Dendritic cell treated with granulocyte-macrophage colony-stimulating factor and Interleukin-4, amounts not matched to agents 40 ng/mL and 50 ng/mL, for 4 days (primary cell): ENCODE results near the gene BLTP3B.

Experiments used
- H3K27ac Mint-ChIP-seq: one replicate; pipeline ENCODE4 v1.8.0; 2022; ENCODE audit warnings: mild to moderate bottlenecking, mixed read lengths
- H3K27me3 Mint-ChIP-seq: one replicate; pipeline ENCODE4 v1.8.0; 2022; ENCODE audit warnings: mild to moderate bottlenecking, mixed read lengths
- H3K36me3 Mint-ChIP-seq: one replicate; pipeline ENCODE4 v1.8.0; 2022; ENCODE audit warnings: low read depth, mixed read lengths
- H3K4me1 Mint-ChIP-seq: one replicate; pipeline ENCODE4 v1.8.0; 2022; ENCODE audit warnings: low read depth, mixed read lengths
- H3K4me3 Mint-ChIP-seq: one replicate; pipeline ENCODE4 v1.8.0; 2022; ENCODE audit warnings: mild to moderate bottlenecking, moderate library complexity, mixed read lengths
- H3K9me3 Mint-ChIP-seq: one replicate; pipeline ENCODE4 v1.8.0; 2022; ENCODE audit warnings: mixed read lengths
- intact Hi-C: fragments of 100-400 bp; cut with micrococcal nuclease; formaldehyde crosslinking; loops from one replicate; pipeline ENCODE4 v1.15.0; 2022

The BLTP3B gene

DNA sequence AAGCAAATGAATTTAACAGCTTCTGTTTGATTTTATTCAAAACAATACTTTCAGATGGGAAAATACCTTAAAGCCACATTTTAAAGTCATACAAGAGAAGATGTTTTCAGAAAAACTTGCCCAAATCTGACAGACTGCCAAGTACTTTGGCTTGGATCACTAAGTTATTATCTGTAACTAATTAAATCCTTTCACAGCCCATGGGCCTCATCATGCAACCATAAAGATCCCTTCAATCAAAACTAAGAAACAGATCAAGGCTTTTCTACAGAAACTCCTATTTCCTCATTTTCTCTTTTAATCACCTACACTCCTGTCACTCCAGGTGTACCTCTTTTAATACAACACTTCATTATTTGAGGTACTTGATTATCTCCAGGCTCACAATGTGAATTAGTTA lies 28.1 kb downstream of the BLTP3B start:
- H3K27me3 Mint-ChIP-seq = no peaks in the 10 kb centered on the region
- no peak overlapping the region for H3K4me3 Mint-ChIP-seq
- H3K4me1 Mint-ChIP-seq = peaks cover 38% of the 10 kb centered on the region
- intact Hi-C loops = no loop called here
- no peaks in the 10 kb centered on the region for H3K9me3 Mint-ChIP-seq
- H3K27ac Mint-ChIP-seq = no peak overlapping the region
- H3K36me3 Mint-ChIP-seq = peaks cover 20% of the 10 kb centered on the region

- intact Hi-C loops = no loop called here
- Mint-ChIP-seq H3K27me3 (no peaks in the 10 kb centered on the region), H3K4me1 (peaks cover 23% of the 10 kb centered on the region), H3K9me3 (peaks cover 10% of the 10 kb centered on the region), H3K27ac (no peak overlapping the region), H3K4me3 (no peak overlapping the region), H3K36me3 (peaks cover 53% of the 10 kb centered on the region)
Observed at GRCh38 chr12:100110276-100110675, 32.4 kb downstream of the BLTP3B start.

DNA sequence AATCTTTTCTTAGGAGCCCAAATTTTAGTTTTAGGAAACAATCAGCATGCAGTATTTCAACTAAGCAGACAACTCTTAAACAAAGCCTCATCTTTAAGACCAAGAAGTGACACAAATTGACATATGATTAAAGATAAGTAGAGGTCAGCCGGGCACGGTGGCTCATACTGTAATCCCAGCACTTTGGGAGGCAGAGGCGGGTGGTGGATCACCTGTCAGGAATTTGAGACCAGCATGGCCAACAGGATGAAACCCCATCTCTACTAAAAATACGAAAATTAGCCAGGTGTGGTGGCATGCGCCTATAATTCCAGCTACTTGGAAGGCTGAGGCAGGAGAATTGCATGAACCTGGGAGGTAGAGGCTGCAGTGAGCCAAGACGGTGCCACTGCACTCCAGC lies 35.8 kb downstream of the BLTP3B start:
- Mint-ChIP-seq H3K36me3 (peaks cover 59% of the 10 kb centered on the region), H3K9me3 (peaks cover 10% of the 10 kb centered on the region), H3K4me1 (peaks cover 16% of the 10 kb centered on the region), H3K27ac (no peak overlapping the region), H3K4me3 (no peak overlapping the region), H3K27me3 (no peaks in the 10 kb centered on the region)
- intact Hi-C loops = no loop called here

DNA sequence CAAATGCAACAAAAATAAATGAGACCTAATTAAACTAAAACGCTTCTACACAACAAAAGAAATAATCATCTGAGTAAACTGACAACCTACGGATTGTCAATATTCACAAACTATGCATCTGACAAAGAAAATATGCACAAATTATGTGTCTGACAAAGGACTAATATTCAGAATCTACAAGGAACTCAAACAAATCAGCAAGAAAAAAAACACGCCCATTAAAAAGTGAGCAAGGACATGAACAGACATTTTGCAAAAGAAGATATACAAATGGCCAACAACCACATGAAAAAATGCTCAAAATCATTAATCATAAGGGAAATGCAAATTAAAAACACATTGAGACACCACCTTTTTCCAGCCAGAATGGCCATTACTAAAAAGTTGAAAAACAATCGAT lies 37.0 kb downstream of the BLTP3B start:
- Mint-ChIP-seq H3K9me3 (peaks cover 10% of the 10 kb centered on the region), H3K27ac (no peak overlapping the region), H3K4me3 (no peak overlapping the region), H3K27me3 (no peaks in the 10 kb centered on the region), H3K36me3 (peaks cover 69% of the 10 kb centered on the region), H3K4me1 (peaks cover 15% of the 10 kb centered on the region)
- intact Hi-C loops = no loop called here

GRCh38 chr12:100101000-100101399 lies 41.7 kb downstream of the BLTP3B start:
- H3K27me3 Mint-ChIP-seq = no peaks in the 10 kb centered on the region
- H3K9me3 Mint-ChIP-seq = no peaks in the 10 kb centered on the region
- intact Hi-C loops = no loop called here
- no peak overlapping the region for H3K4me3 Mint-ChIP-seq
- H3K36me3 Mint-ChIP-seq = peaks cover 77% of the 10 kb centered on the region
- H3K27ac Mint-ChIP-seq = no peak overlapping the region
- peaks cover 10% of the 10 kb centered on the region for H3K4me1 Mint-ChIP-seq
